Urinary bladder (tissue), 4 donors: ENCODE measurements around the gene F9. TPM values are rescaled to one million over a fixed set of nuclear protein-coding genes. Genes with fewer than 3 reads are reported as not detected.

ENCODE experiments used
- DNase-seq: peaks from one replicate; pipeline ENCODE4 v3.0.0-alpha.2; 2015; ENCODE audit errors: extremely low spot score
- H3K27ac ChIP-seq: one replicate; pipeline ENCODE4 v1.5.1; 2013; ENCODE audit warnings: low read depth, mild to moderate bottlenecking, moderate library complexity
- H3K36me3 ChIP-seq: one replicate; pipeline ENCODE4 v1.6.1; 2013; ENCODE audit warnings: mild to moderate bottlenecking, moderate library complexity; ENCODE audit not compliant: insufficient read depth
- H3K4me1 ChIP-seq: one replicate; pipeline ENCODE4 v1.6.1; 2013; ENCODE audit warnings: mild to moderate bottlenecking, moderate library complexity; ENCODE audit not compliant: insufficient read depth
- H3K4me3 ChIP-seq: one replicate; pipeline ENCODE4 v1.5.1; 2013; ENCODE audit warnings: low read depth, low read length
- WGBS: extraction: QIAGEN DNeasy Blood & Tissue Kit; methylation state at CpG from one replicate; pipeline ENCODE4 v1.1.7; 2013; 5-methylcytosine and 5-hydroxymethylcytosine counted together
- polyA plus RNA-seq: library from polyadenylated mRNA; stranded (reverse); fragments of 200-250 nt; gene quantifications from one replicate; pipeline ENCODE4 v1.2.3, GENCODE V29; 2013
- total RNA-seq: library from RNA; depleted of rRNA; stranded (reverse); fragments of >200 nt; gene quantifications from one replicate; pipeline ENCODE4 v1.2.3, GENCODE V29; 2014
- donor health status: healthy with polysubstance abuse.
- donor health status: healthy.

Gene F9
- total and polyA plus RNA-seq, 2 donors, result 0.20 TPM; not detected in 1

- no peaks in the 10 kb centered on the region for H3K36me3 ChIP-seq
- WGBS, result 82% methylated on average over 26 of the region's 26 CpGs
These were observed 24.6 kb downstream of the F9 start for GRCh38 chrX:139554991-139555675.

GRCh38 chrX:139559383-139560042, 29.0 kb downstream of the F9 start:
- Histone ChIP-seq H3K4me1 (no peaks in the 10 kb centered on the region), H3K36me3 (no peaks in the 10 kb centered on the region), H3K27ac (no peak overlapping the region), H3K4me3 (no peak overlapping the region)
- WGBS, result 34% methylated on average over 9 of the region's 9 CpGs
- no peak for DNase-seq

More at GRCh38 chrX:139554991-139555675, 24.6 kb downstream of the F9 start:
- Histone ChIP-seq H3K4me3 (no peak overlapping the region), H3K27ac (no peak overlapping the region), H3K4me1 (no peaks in the 10 kb centered on the region)
- no peak for DNase-seq

- Histone ChIP-seq H3K36me3 (no peaks in the 10 kb centered on the region), H3K4me1 (no peaks in the 10 kb centered on the region), H3K4me3 (no peak overlapping the region), H3K27ac (no peak overlapping the region)
- DNase-seq, result no peak
These were observed 29.7 kb downstream of the F9 start for GRCh38 chrX:139560221-139560620.

GRCh38 chrX:139563251-139563650, 32.7 kb downstream of the F9 start:
- WGBS, result 79% methylated on average over 5 of the region's 5 CpGs
- H3K4me1 ChIP-seq, result no peaks in the 10 kb centered on the region
- H3K27ac ChIP-seq, result no peak overlapping the region
- DNase-seq, result no peak
- no peak overlapping the region for H3K4me3 ChIP-seq
- no peaks in the 10 kb centered on the region for H3K36me3 ChIP-seq

- 41% methylated on average over 1 of the region's 1 CpG for WGBS
- H3K27ac ChIP-seq, result no peak overlapping the region
- no peaks in the 10 kb centered on the region for H3K4me1 ChIP-seq
- DNase-seq, result no peak
- no peak overlapping the region for H3K4me3 ChIP-seq
- H3K36me3 ChIP-seq, result no peaks in the 10 kb centered on the region
These were observed 36.4 kb downstream of the F9 start for GRCh38 chrX:139566981-139567380.

- Histone ChIP-seq H3K4me3 (no peak overlapping the region), H3K4me1 (no peaks in the 10 kb centered on the region), H3K27ac (no peak overlapping the region), H3K36me3 (no peaks in the 10 kb centered on the region)
- no peak for DNase-seq
- WGBS, result 30% methylated on average over 4 of the region's 4 CpGs
These were observed 50.5 kb downstream of the F9 start for GRCh38 chrX:139581068-139581467.

- Histone ChIP-seq H3K36me3 (no peaks in the 10 kb centered on the region), H3K4me3 (no peak overlapping the region), H3K27ac (no peak overlapping the region), H3K4me1 (no peaks in the 10 kb centered on the region)
- WGBS, result 84% methylated on average over 5 of the region's 5 CpGs
- no peak for DNase-seq
These were observed 55.1 kb downstream of the F9 start for GRCh38 chrX:139585613-139586012.

GRCh38 chrX:139596068-139596467, 65.5 kb downstream of the F9 start:
- no peak for DNase-seq
- no peak overlapping the region for H3K27ac ChIP-seq
- no peaks in the 10 kb centered on the region for H3K4me1 ChIP-seq
- H3K4me3 ChIP-seq, result no peak overlapping the region
- 39% methylated on average over 4 of the region's 4 CpGs for WGBS
- no peaks in the 10 kb centered on the region for H3K36me3 ChIP-seq

GRCh38 chrX:139600105-139600504, 69.6 kb downstream of the F9 start:
- DNase-seq, result no peak
- Histone ChIP-seq H3K4me1 (no peaks in the 10 kb centered on the region), H3K4me3 (no peak overlapping the region), H3K27ac (no peak overlapping the region), H3K36me3 (no peaks in the 10 kb centered on the region)
- WGBS, result 37% methylated on average over 1 of the region's 1 CpG

Other genes starting within 250 kb of the F9 start
- gene MCF2, start 177.4 kb downstream of the F9 start, total RNA-seq, result 0.26 TPM
- gene MCF2, start 177.4 kb downstream of the F9 start, polyA plus RNA-seq, result 0.08 TPM